Measurements from ENCODE around the gene CORO1C. TPM values are rescaled to one million over a fixed set of nuclear protein-coding genes. Genes with fewer than 3 reads are reported as not detected.

CORO1C gene
- total RNA-seq, 1 donor from 2014 or later, result 107 TPM

DNA sequence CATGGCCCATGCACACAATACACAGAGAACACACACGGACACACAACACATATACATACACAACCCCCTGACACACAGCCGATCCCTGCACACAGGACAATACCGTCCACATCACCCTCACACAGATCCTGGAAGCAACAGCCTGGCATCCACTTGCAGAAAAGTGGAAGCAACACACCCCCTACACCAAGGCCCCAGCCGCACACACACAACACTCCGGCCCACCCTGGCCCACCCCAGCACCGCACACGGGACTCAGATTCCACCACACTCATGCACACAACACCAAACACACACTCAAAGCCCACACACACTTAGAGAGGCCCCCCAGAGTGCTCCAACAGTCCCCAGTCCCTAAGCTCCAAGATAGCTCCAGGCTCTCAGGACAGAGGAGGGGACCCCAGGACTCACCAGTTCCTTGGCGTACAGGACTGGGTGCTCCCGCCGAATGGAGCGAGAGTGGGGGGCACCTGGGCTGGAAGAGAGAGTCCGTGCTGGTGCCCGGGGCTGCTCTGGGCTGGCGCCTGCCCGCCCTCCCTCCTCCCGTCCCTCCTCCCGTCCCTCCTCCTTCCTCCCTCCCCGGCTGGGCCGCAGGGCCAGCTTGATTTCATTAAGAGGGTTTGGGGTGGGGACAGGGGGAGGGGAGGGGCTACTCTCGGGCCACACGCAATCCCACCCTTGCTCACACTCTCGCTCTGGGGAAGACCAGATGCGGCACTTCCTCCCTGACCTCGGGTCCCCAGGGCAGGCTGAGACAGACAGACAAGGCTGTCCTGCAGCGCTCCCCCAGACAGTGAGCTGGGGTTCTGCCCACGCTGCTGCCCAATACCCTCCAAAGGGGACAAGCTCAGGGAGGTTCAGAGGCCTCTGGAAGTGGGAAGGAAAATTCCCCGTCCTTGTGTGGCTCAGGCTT lies 133.5 kb downstream of the CORO1C start, which contains the start of gene TMEM119:
TMEM119 (minus strand) TSS at position 526 of the 913 bp plus-strand sequence. CDS start 5,701 bp downstream, outside the sequence.
- peak; percentile 18 for ATAC-seq

DNA sequence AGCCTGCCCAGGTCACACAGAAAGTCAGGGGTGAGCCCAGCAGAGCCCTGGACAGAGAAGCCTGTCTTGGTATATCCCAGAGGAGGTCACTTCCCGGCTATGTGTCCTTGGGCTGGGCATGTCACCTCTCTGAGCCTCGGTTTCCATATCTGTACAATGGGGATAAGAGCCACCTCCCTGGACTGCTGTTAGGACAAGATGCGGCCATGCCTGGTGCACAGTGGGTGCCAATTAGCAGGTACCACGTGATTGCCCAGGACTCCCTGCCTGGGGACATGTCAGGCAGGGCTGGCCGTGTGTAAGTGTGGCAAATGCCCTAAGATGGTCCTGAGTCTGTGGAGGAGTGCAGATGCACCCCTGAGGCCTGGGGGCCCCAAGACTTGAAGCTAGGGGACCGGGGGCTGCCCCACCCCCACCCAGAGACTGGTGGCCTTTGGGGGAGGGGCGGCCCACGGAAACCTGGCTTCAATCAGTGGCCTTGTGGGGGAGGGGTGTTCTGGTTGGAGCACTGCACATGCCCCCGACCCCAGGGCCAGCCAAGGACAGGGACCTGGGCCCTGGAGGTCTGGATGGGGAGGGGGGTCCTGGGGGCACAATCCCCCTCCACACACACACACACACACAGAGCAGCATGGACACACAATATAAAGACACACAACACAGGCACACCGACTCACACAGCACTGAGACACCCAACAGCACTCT lies 134.3 kb downstream of the CORO1C start:
- ATAC-seq, result peak; percentile 16

DNA sequence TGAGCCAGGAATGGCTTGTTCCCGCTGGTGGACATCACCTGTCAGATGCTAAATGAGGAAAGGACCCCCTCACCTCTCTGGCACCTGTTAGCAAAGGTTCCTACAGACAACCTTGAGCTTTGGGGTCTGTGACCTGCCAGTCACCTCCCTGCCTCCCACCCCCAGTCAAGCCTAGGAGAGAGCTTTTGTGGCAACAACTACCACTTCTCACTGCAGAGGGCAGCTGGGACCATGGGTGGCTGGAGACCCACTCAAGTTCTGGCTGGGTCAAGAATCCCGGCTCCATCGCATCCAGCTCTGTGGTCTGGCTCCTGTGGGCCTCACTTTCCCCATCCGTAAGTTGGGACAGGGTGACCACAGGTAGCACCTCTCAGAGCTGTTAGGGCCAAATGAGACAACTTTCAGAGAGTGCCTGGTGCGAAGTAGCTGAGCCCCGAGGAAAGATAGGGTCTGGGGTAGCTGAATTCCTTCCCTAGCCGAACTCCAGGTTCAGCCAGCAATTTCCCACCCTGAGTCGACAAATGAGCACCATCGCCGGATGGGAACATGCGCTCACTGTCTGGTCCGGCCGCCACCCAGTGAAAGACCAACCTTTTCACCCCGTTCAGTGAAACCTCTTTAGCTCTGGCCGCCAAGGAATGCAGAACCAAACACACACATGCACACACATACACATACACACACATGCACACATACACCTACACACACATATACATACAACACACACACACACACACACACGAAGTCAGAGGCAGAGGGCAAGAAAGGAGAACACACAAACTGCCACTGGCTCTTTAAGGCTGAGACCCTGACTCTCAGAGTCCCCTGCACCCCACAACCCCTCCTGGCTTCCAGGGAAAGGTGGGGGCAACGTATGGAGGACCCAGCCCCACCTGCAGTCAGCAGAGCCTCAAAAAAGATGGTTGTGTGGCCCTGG lies 135.3 kb downstream of the CORO1C start:
- ATAC-seq, result no peak

Other genes starting within 250 kb of the CORO1C start
- 1.1 TPM for gene FICD, start 216.2 kb downstream of the CORO1C start, total RNA-seq
- 25.7 TPM for gene SART3, start 170.3 kb downstream of the CORO1C start, total RNA-seq
- 51.2 TPM for gene ISCU, start 168.9 kb downstream of the CORO1C start, total RNA-seq
- 2.0 TPM for gene TMEM119, start 133.4 kb downstream of the CORO1C start, total RNA-seq
- gene SELPLG, start 97.6 kb downstream of the CORO1C start, total RNA-seq, result 0.76 TPM
- 16.0 TPM for gene SSH1, start 126.1 kb upstream of the CORO1C start, total RNA-seq
- not detected for gene DAO, start 148.6 kb upstream of the CORO1C start, total RNA-seq